ENCODE data around the gene KIAA0232. TPM values are rescaled to one million over a fixed set of nuclear protein-coding genes. Genes with fewer than 3 reads are reported as not detected.

Gene KIAA0232
- total and polyA plus RNA-seq, 2 experiments from 2014 or later = 27.4 to 28.7 TPM

DNA sequence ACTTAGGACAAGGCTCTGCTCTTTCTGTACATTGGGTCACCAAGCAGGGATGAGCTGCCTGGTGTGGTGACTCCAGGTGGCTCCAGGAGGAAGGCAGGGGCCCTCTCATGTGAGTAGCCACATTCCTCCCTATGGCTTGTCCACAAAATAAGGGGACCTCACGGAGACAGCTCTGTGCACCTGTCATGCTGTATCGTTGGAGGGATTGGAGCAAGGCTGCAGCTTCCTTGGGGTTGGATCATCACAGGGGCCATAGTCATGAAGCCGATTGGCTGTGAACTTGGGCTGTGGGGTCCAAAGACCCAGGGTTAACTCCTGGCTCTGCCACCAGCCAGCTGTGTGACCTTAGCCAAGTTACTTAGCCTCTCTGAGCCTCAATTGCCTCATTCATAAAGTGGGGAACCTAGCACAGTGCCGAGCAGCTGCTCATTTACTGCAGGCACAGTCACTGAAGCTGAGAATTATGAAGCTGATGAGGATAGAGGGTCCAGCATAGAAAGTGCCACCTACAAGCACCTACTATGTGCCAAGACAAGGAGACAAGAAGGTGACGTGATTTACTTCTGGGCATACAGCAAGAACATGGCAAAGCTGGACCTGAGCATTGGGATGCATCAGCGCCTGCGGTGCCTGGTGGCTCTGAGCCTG, 11.8 kb upstream of the KIAA0232 start:
- Histone ChIP-seq H3K27ac (no peak overlapping the region), H3K4me3 (no peak overlapping the region), H3K4me1 (ENCODE audit: low read depth) (no peaks in the 10 kb centered on the region), H3K36me3 (no peaks in the 10 kb centered on the region), H3K27me3 (peaks cover 7% of the 10 kb centered on the region), H3K9me3 (ENCODE audit: low read depth) (no peaks in the 10 kb centered on the region)
- DNase-seq (ENCODE audit: low read depth in 1 of 2, low spot score in 1 of 2) = no peak
- no peak for TF ChIP-seq CTCF (IDR thresholded peaks at IDR 0.05; ENCODE audit: low read depth, low read length)

- no peaks in the 10 kb centered on the region for H3K36me3 ChIP-seq
These were observed 11.3 kb upstream of the KIAA0232 start for GRCh38 chr4:6771229-6771671.

DNA sequence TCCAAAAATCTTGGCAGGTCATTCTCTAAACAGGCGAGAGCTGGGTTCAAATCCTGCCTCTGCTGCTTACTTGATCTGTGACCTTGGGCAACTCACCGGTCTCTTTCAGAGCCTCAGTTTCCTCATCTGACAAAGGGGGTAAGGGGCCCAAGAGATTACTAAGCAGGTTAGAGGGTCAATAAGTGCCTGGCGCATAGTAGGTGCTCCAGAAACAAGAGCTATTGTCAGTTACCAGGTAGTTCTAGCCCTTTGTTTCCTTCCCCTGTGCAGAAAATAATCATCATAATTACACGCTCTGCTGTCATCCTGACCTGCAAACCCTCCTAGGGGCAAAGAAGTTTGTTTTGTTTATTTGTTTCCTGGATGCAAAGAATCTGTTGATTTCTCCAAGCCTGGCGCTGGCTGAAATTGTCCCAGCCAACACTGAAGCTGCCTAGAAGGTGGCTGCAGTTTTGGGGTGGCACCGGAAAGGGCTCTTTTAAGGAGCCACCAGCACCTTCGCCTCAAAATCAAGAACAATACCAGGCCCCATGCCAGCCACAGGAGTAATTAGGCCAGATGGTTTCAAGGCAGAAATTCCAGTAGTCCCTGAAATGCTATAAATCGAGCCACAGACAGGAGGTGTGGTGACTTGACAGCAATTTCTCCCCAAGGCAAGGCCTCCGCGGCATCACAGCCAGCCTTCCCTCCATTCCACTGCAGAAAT, 10.2 kb upstream of the KIAA0232 start:
- Histone ChIP-seq H3K4me1 (ENCODE audit: low read depth) (no peaks in the 10 kb centered on the region), H3K9me3 (ENCODE audit: low read depth) (no peaks in the 10 kb centered on the region), H3K36me3 (no peaks in the 10 kb centered on the region), H3K27ac (no peak overlapping the region), H3K4me3 (no peak overlapping the region), H3K27me3 (peaks cover 20% of the 10 kb centered on the region)
- no peak for DNase-seq (ENCODE audit: low read depth in 1 of 2, low spot score in 1 of 2)
- no peak for TF ChIP-seq CTCF (IDR thresholded peaks at IDR 0.05; ENCODE audit: low read depth, low read length)

More at GRCh38 chr4:6771229-6771671, 11.3 kb upstream of the KIAA0232 start:
- H3K27me3 ChIP-seq = peaks cover 13% of the 10 kb centered on the region
- no peak overlapping the region for H3K4me3 ChIP-seq
- H3K9me3 ChIP-seq (ENCODE audit: low read depth) = no peaks in the 10 kb centered on the region
- H3K27ac ChIP-seq = no peak overlapping the region
- H3K4me1 ChIP-seq (ENCODE audit: low read depth) = no peaks in the 10 kb centered on the region
- DNase-seq (ENCODE audit: low read depth in 1 of 2, low spot score in 1 of 2) = peak in 1 of 2 donors; percentile 42
- TF ChIP-seq CTCF (IDR thresholded peaks at IDR 0.05; ENCODE audit: low read depth, low read length) = no peak

DNA sequence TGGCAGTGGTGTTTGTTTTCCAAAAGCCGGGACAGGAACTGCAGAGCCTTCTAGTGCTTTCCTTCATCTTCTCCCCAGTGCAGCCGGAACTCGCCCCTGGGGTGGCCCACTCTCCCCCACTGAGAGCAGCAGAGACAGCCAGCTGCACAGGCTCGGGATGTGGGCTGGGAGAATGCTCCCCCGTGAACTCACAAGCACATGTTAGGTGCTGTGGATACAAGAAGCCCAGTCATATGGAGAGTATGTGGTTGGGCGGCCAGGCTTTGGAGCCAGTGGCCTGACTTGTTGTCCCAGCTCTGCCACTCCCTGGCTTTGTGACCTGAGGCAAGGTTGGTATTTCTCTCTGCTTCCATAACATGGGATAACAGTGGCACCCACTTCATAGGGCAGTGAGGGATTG, 9.4 kb upstream of the KIAA0232 start:
- Histone ChIP-seq H3K36me3 (no peaks in the 10 kb centered on the region), H3K9me3 (ENCODE audit: low read depth) (no peaks in the 10 kb centered on the region), H3K4me1 (ENCODE audit: low read depth) (peaks cover 7% of the 10 kb centered on the region), H3K27me3 (peaks cover 20% of the 10 kb centered on the region), H3K4me3 (no peak overlapping the region), H3K27ac (no peak overlapping the region)
- DNase-seq (ENCODE audit: low read depth in 1 of 2, low spot score in 1 of 2) = no peak
- TF ChIP-seq CTCF (IDR thresholded peaks at IDR 0.05; ENCODE audit: low read depth, low read length) = no peak

DNA sequence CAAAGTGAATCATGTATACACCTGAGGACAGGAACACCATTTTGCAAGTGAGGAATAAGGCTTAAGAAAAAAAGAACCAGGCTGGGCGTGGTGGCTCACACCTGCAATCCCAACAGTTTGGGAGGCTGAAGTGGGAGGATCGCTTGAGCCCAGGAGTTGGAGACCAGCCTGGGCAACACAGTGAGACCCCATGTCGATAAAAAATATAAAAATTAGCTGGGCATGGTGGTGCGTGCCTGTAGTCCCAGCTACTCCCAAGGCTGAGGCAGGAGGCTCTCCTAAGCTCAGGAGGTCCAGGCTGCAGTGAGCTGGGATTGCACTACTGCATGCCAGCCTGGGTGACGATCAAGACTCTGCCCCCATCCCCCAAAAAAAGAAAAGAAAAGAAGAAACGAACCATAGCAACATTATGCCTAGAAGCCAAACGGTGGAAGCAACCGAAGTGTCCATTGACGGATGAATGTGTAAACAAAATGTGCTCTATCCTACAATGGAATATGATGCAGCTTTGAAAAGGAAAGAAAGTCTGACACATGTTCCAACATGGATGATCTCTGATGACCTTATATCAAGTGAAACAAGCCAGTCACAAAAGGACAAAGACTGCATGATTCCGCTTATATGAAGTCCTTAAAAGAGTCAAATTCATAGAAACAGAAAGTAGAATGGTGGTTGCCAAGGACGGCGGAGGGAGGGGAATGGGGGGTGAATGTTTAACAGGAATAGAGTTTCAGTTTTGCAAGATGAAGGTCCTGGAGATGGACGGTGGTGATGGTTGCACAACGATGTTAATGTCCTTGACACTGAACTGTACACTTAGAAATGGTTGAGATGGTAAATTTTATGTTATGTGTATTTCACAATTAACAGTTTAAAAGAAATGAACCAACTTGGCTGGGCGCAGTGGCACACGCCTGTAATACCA, 8.6 kb upstream of the KIAA0232 start:
- H3K36me3 ChIP-seq = no peaks in the 10 kb centered on the region

More for the DNA sequence above, 8.6 kb upstream of the KIAA0232 start:
- Histone ChIP-seq H3K27me3 (peaks cover 20% of the 10 kb centered on the region), H3K4me3 (no peak overlapping the region), H3K4me1 (ENCODE audit: low read depth) (peaks cover 7% of the 10 kb centered on the region), H3K9me3 (ENCODE audit: low read depth) (no peaks in the 10 kb centered on the region), H3K27ac (no peak overlapping the region)
- no peak for DNase-seq (ENCODE audit: low read depth in 1 of 2, low spot score in 1 of 2)
- TF ChIP-seq CTCF (IDR thresholded peaks at IDR 0.05; ENCODE audit: low read depth, low read length) = no peak

Measured in cardiac muscle cell (in vitro differentiated cells and primary cell).